ENCODE results near the gene OR4C15. TPM values are rescaled to one million over a fixed set of nuclear protein-coding genes. Genes with fewer than 3 reads are reported as not detected.

Gene OR4C15
- total RNA-seq, result not detected

- Histone ChIP-seq H3K4me3 (no peak within 1 kb of the TSS), H3K27ac (no peak within 1 kb of the TSS), H3K27me3 (no peaks in the 10 kb centered on the region), H3K9me3 (peaks cover 0 to 4% (median 0%) of the 10 kb centered on the region in 4 donors), H3K36me3 (no peaks in the 10 kb centered on the region), H3K4me1 (no peaks in the 10 kb centered on the region)
- TF ChIP-seq CTCF (IDR thresholded peaks at IDR 0.05) (no peak), POLR2A (IDR thresholded peaks at IDR 0.05) (no peak)
- no peak for DNase-seq
Measured at GRCh38 chr11:55554169-55554568, at the start of gene OR4C15. Gene OR4C15, plus strand, starts transcription at chr11:55554469. Its CDS starts 0 bp downstream, at chr11:55554469.

- H3K36me3 ChIP-seq, result no peaks in the 10 kb centered on the region
- H3K4me3 ChIP-seq, result no peak within 1 kb of the TSS
- no peaks in the 10 kb centered on the region for H3K9me3 ChIP-seq
- TF ChIP-seq POLR2A (IDR thresholded peaks at IDR 0.05), result no peak
- no peak for TF ChIP-seq CTCF (IDR thresholded peaks at IDR 0.05)
- H3K4me1 ChIP-seq, result no peaks in the 10 kb centered on the region
- H3K27me3 ChIP-seq, result no peaks in the 10 kb centered on the region
- H3K27ac ChIP-seq, result no peak within 1 kb of the TSS
- DNase-seq, result no peak
Measured at GRCh38 chr11:55571828-55572227, 17.6 kb downstream of the OR4C15 start, which contains the start of gene OR4C16. Gene OR4C16, plus strand, starts transcription at chr11:55572128. Its CDS starts 0 bp downstream, at chr11:55572128.

GRCh38 chr11:55572548-55572947, 18.3 kb downstream of the OR4C15 start:
- no peaks in the 10 kb centered on the region for H3K9me3 ChIP-seq
- DNase-seq, result no peak
- no peaks in the 10 kb centered on the region for H3K36me3 ChIP-seq
- TF ChIP-seq POLR2A (IDR thresholded peaks at IDR 0.05) (no peak), CTCF (IDR thresholded peaks at IDR 0.05) (no peak)
- H3K27ac ChIP-seq, result no peak overlapping the region
- no peaks in the 10 kb centered on the region for H3K4me1 ChIP-seq
- no peaks in the 10 kb centered on the region for H3K27me3 ChIP-seq
- no peak overlapping the region for H3K4me3 ChIP-seq

Other genes starting within 250 kb of the OR4C15 start
- gene OR4A16, start 211.3 kb upstream of the OR4C15 start, total RNA-seq, result not detected
- not detected for gene OR4A15, start 186.5 kb upstream of the OR4C15 start, total RNA-seq
- not detected for gene OR4C16, start 17.7 kb downstream of the OR4C15 start, total RNA-seq
- gene OR4C11, start 53.2 kb downstream of the OR4C15 start, total RNA-seq, result not detected
- not detected for gene OR4P4, start 80.6 kb downstream of the OR4C15 start, total RNA-seq
- gene OR4S2, start 93.9 kb downstream of the OR4C15 start, total RNA-seq, result not detected
- gene OR4C6, start 107.7 kb downstream of the OR4C15 start, total RNA-seq, result not detected
- not detected for gene OR5D13, start 219.0 kb downstream of the OR4C15 start, total RNA-seq
- gene OR5D14, start 241.1 kb downstream of the OR4C15 start, total RNA-seq, result not detected